ENCODE measurements around the gene ASTN2.

- TF ChIP-seq CTCF (IDR thresholded peaks at IDR 0.05) (no peak), POLR2A (IDR thresholded peaks at IDR 0.05) (no peak)
Measured at GRCh38 chr9:117418111-117418510, 3.3 kb upstream of the ASTN2 start.

All from Peyer's patch (tissue), 4 donors.